GM19397 (cell line): ENCODE data around the gene F2RL1.
"Not testable (repeated sequence)": the region's sequence is repeated elsewhere in the genome, so short reads cannot be mapped to it uniquely, and the experiment has no call there.

Experiments
- ATAC-seq: cut with Tn5 transposase; IDR thresholded peaks from one replicate; pipeline ENCODE4 v1.9.1; 2021; ENCODE audit warnings: mild to moderate bottlenecking, moderate library complexity; ENCODE audit not compliant: unreplicated experiment

Gene F2RL1

GRCh38 chr5:76805821-76806505, 12.9 kb upstream of the F2RL1 start:
- ATAC-seq, result no peak

- ATAC-seq, result no peak
Measured at GRCh38 chr5:76807296-76807695, 11.5 kb upstream of the F2RL1 start.

- no peak for ATAC-seq
Measured at GRCh38 chr5:76808141-76808691, 10.6 kb upstream of the F2RL1 start.

- ATAC-seq, result no peak
Measured at GRCh38 chr5:76809141-76809540, 9.7 kb upstream of the F2RL1 start.

GRCh38 chr5:76810236-76810635, 8.6 kb upstream of the F2RL1 start:
- ATAC-seq, result no peak

GRCh38 chr5:76811214-76811613, 7.6 kb upstream of the F2RL1 start:
- ATAC-seq, result no peak

GRCh38 chr5:76812209-76812608, 6.6 kb upstream of the F2RL1 start:
- not testable (repeated sequence) for ATAC-seq

GRCh38 chr5:76813982-76814562, 4.8 kb upstream of the F2RL1 start:
- no peak for ATAC-seq

GRCh38 chr5:76816110-76816831, 2.6 kb upstream of the F2RL1 start:
- no peak for ATAC-seq

- no peak for ATAC-seq
Measured at GRCh38 chr5:76819851-76820525, 1.2 kb downstream of the F2RL1 start.

GRCh38 chr5:76820526-76820890, 1.7 kb downstream of the F2RL1 start:
- no peak for ATAC-seq

- ATAC-seq, result no peak
Measured at GRCh38 chr5:76821136-76821535, 2.3 kb downstream of the F2RL1 start.

- not testable (repeated sequence) for ATAC-seq
Measured at GRCh38 chr5:76822105-76822731, 3.4 kb downstream of the F2RL1 start.

GRCh38 chr5:76826416-76826815, 7.6 kb downstream of the F2RL1 start:
- not testable (repeated sequence) for ATAC-seq

- ATAC-seq, result no peak
Measured at GRCh38 chr5:76831110-76831452, 12.3 kb downstream of the F2RL1 start.

GRCh38 chr5:76836181-76836580, 17.4 kb downstream of the F2RL1 start:
- ATAC-seq, result no peak

GRCh38 chr5:76836585-76836984, 17.8 kb downstream of the F2RL1 start:
- no peak for ATAC-seq

GRCh38 chr5:76838481-76839261, 19.8 kb downstream of the F2RL1 start:
- no peak for ATAC-seq

GRCh38 chr5:76841361-76841760, 22.5 kb downstream of the F2RL1 start:
- no peak for ATAC-seq

GRCh38 chr5:76845890-76846289, 27.1 kb downstream of the F2RL1 start:
- no peak for ATAC-seq
